B cell (primary cell): ENCODE data around the gene MAPK10. TPM values are rescaled to one million over a fixed set of nuclear protein-coding genes. Genes with fewer than 3 reads are reported as not detected.

Source experiments
- ATAC-seq: fragments of 200-7000 bp; cut with Tn5 transposase; one replicate; pipeline ENCODE4 v1.10.0; 2021; ENCODE audit warnings: low read depth, mild to moderate bottlenecking, moderate number of reproducible peaks, moderate library complexity
- CTCF ChIA-PET: fragments of 350-600 bp; sonication (Branson Sonifier 250); formaldehyde crosslinking; loops from one replicate; lab custom pipeline; 2021; ENCODE audit warnings: antibody characterized with exemption, inconsistent platforms; lab: Charles Lee
- POLR2A ChIA-PET: fragments of 350-600 bp; sonication (Branson Sonifier 250); formaldehyde crosslinking; loops from one replicate; lab custom pipeline; 2021; ENCODE audit warnings: antibody characterized with exemption; lab: Charles Lee
- DNase-seq: peaks from one replicate; pipeline ENCODE4 v3.0.0; 2013
- H2AFZ ChIP-seq: 2 replicates; pipeline ENCODE4 v1.6.1; 2012; ENCODE audit warnings: mild to moderate bottlenecking, low read depth, low read length; ENCODE audit not compliant: insufficient read depth, poor library complexity, severe bottlenecking
- H3K27ac ChIP-seq, 2 donors: 1 replicate in 1 of 2; 2 replicates in 1 of 2; pipeline ENCODE4 v1.5.1; 2012 to 2013; ENCODE audit warnings: low read length in 2 of 2, mild to moderate bottlenecking in 2 of 2, moderate library complexity in 1 of 2
- H3K27me3 ChIP-seq, 4 experiments: fragments of 200-600 bp in 1 of 4; sonication (generic) in 1 of 4; replicated peaks in 1 of 4; 1 replicate in 2 of 4; 2 replicates in 2 of 4; pipeline versions ENCODE4 v1.6.1 to v1.7.0; 2013 to 2016; ENCODE audit warnings: low read length in 3 of 4, mild to moderate bottlenecking in 2 of 4, mixed read lengths in 1 of 4, moderate library complexity in 1 of 4; ENCODE audit not compliant: insufficient read depth in 4 of 4, control insufficient read depth in 3 of 4; ENCODE audit errors: control extremely low read depth in 1 of 4
- H3K36me3 ChIP-seq, 2 experiments: replicated peaks in 1 of 2; 1 replicate in 1 of 2; 2 replicates in 1 of 2; pipeline versions ENCODE4 v1.6.1 to v1.7.1; 2013; ENCODE audit warnings: low read length in 1 of 2; ENCODE audit not compliant: insufficient read depth in 2 of 2, control insufficient read depth in 1 of 2; ENCODE audit errors: control extremely low read depth in 1 of 2, extremely low read depth in 1 of 2
- H3K4me1 ChIP-seq, 2 donors: fragments of 200-600 bp in 1 of 2; sonication (generic) in 1 of 2; 1 replicate in 1 of 2; 2 replicates in 1 of 2; pipeline versions ENCODE4 v1.5.1 to v1.6.1; 2013 to 2017; ENCODE audit warnings: low read length in 2 of 2; ENCODE audit not compliant: control insufficient read depth in 2 of 2, insufficient read depth in 2 of 2
- H3K4me2 ChIP-seq: replicated peaks from 2 replicates; pipeline ENCODE3; 2012; ENCODE audit warnings: mild to moderate bottlenecking, low read depth, low read length; ENCODE audit not compliant: poor library complexity, severe bottlenecking
- H3K4me3 ChIP-seq, 5 experiments: fragments of 200-600 bp in 1 of 5; sonication (generic) in 1 of 5; 1 replicate in 3 of 5; 2 replicates in 2 of 5; pipeline versions ENCODE4 v1.5.1 to v1.7.0; 2011 to 2016; ENCODE audit warnings: low read length in 4 of 5, mild to moderate bottlenecking in 4 of 5, low read depth in 2 of 5, control low read depth in 1 of 5, moderate library complexity in 1 of 5; ENCODE audit not compliant: insufficient read depth in 1 of 5; ENCODE audit errors: control extremely low read depth in 1 of 5, extremely low read depth in 1 of 5
- H3K79me2 ChIP-seq: fragments of 200-600 bp; sonication (generic); one replicate; pipeline ENCODE4 v1.6.0; 2016; ENCODE audit warnings: low read length; ENCODE audit not compliant: control insufficient read depth, insufficient read depth
- H3K9ac ChIP-seq: fragments of 200-600 bp; sonication (generic); 2 replicates; pipeline ENCODE4 v1.6.1; 2017; ENCODE audit warnings: mild to moderate bottlenecking, low read length, moderate library complexity
- H3K9me3 ChIP-seq, 3 donors: one replicate each; pipeline versions ENCODE4 v1.6.1 to v1.7.1; 2013; ENCODE audit warnings: low read length in 2 of 3; ENCODE audit not compliant: control insufficient read depth in 2 of 3, insufficient read depth in 1 of 3; ENCODE audit errors: control extremely low read depth in 1 of 3
- H4K20me1 ChIP-seq: 2 replicates; pipeline ENCODE4 v1.6.0; 2012; ENCODE audit warnings: mild to moderate bottlenecking, low read length; ENCODE audit not compliant: insufficient read depth, control insufficient read depth, poor library complexity, severe bottlenecking
- H3K27ac Mint-ChIP-seq: one replicate; pipeline ENCODE4 v1.8.0; 2021; ENCODE audit warnings: mixed read lengths
- H3K27me3 Mint-ChIP-seq: one replicate; pipeline ENCODE4 v1.8.0; 2021; ENCODE audit warnings: mixed read lengths
- H3K4me1 Mint-ChIP-seq: one replicate; pipeline ENCODE4 v1.8.0; 2021; ENCODE audit warnings: mixed read lengths
- H3K4me3 Mint-ChIP-seq: one replicate; pipeline ENCODE4 v1.8.0; 2021; ENCODE audit warnings: mixed read lengths
- H3K9me3 Mint-ChIP-seq: one replicate; pipeline ENCODE4 v1.8.0; 2022; ENCODE audit warnings: mixed read lengths; ENCODE audit not compliant: insufficient read depth
- EZH2 ChIP-seq: IDR thresholded peaks from 2 replicates; pipeline ENCODE4 v1.6.1; 2012; ENCODE audit warnings: borderline replicate concordance, low read depth, mild to moderate bottlenecking, moderate library complexity, low read length; ENCODE audit not compliant: insufficient read depth, poor library complexity, severe bottlenecking
- WGBS: methylation state at CpG from one replicate; pipeline ENCODE4 v1.1.5; 2013; ENCODE audit warnings: missing lambda C conversion rate; ENCODE audit not compliant: insufficient coverage; 5-methylcytosine and 5-hydroxymethylcytosine counted together
- intact Hi-C: fragments of 100-400 bp; cut with micrococcal nuclease; formaldehyde crosslinking; loops from one replicate; pipeline ENCODE4 v1.10.0; 2022
- polyA plus RNA-seq: library from polyadenylated mRNA; depleted of rRNA; stranded (reverse); fragments of >200 nt; gene quantifications from 2 replicates; pipeline ENCODE4 v1.2.3, GENCODE V29; 2012
- total RNA-seq, 2 donors: library from RNA; stranded (reverse); fragments of 120-200 nt in 1 of 2; gene quantifications; 1 replicate in 1 of 2; 2 replicates in 1 of 2; pipeline versions ENCODE4 v1.2.3 to v1.2.4, GENCODE V29; 2013 to 2022
- TF ChIP-seq, protein P1 (sequence below): fragments of 200-600 bp; IDR thresholded peaks from one replicate; pipeline ENCODE4 v1.8.0; 2022; ENCODE audit warnings: antibody characterized with exemption, mild to moderate bottlenecking

MAPK10 gene
- total and polyA plus RNA-seq, 2 donors (not counting 1 experiment from before 2014, with no cell fraction given): 0.03 to 3.1 TPM

DNA sequence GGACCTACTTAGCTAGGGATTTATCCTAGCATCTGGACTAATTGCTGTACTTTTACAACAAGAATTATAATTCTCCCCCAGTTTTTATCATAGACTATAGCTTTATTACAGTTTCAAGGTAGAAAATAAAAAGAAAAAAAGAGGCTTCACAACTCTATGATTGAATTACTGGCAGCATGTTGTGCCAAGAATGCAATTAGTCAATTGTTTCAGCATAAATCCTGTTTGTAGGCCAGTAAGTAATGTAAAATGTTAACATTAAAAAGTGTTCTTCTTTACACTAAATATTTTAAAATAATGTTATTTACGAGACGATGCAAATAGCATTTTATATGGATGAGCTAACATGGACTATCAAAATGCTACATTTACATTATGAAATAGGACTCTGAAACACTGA lies 228.4 kb downstream of the MAPK10 start:
- Histone ChIP-seq H3K4me3 (no peak overlapping the region), H3K4me2 (no peak overlapping the region), H4K20me1 (no peaks in the 10 kb centered on the region), H3K4me1 (no peaks in the 10 kb centered on the region), H3K79me2 (no peaks in the 10 kb centered on the region), H3K36me3 (no peaks in the 10 kb centered on the region), H3K9ac (no peak overlapping the region), H3K27me3 (no peaks in the 10 kb centered on the region), H2AFZ (no peak overlapping the region), H3K9me3 (peaks cover 0 to 3% (median 0%) of the 10 kb centered on the region in 3 donors), H3K27ac (no peak overlapping the region)
- no CpG with 5 or more reads among the region's 2 CpGs for WGBS
- H3K9me3 Mint-ChIP-seq: peaks cover 2% of the 10 kb centered on the region
- peaks cover 3% of the 10 kb centered on the region for H3K27me3 Mint-ChIP-seq
- no peak overlapping the region for H3K27ac Mint-ChIP-seq
- ChIA-PET CTCF (no interaction called here), POLR2A (no interaction called here)
- DNase-seq (no peak), ATAC-seq (no peak)
- H3K4me1 Mint-ChIP-seq: no peaks in the 10 kb centered on the region
- no peak overlapping the region for H3K4me3 Mint-ChIP-seq
- TF ChIP-seq, protein P1, sequence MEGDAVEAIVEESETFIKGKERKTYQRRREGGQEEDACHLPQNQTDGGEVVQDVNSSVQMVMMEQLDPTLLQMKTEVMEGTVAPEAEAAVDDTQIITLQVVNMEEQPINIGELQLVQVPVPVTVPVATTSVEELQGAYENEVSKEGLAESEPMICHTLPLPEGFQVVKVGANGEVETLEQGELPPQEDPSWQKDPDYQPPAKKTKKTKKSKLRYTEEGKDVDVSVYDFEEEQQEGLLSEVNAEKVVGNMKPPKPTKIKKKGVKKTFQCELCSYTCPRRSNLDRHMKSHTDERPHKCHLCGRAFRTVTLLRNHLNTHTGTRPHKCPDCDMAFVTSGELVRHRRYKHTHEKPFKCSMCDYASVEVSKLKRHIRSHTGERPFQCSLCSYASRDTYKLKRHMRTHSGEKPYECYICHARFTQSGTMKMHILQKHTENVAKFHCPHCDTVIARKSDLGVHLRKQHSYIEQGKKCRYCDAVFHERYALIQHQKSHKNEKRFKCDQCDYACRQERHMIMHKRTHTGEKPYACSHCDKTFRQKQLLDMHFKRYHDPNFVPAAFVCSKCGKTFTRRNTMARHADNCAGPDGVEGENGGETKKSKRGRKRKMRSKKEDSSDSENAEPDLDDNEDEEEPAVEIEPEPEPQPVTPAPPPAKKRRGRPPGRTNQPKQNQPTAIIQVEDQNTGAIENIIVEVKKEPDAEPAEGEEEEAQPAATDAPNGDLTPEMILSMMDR: no peak
- no peak for TF ChIP-seq EZH2
- intact Hi-C loops: no loop called here

- H3K27ac Mint-ChIP-seq: no peak overlapping the region
- Histone ChIP-seq H3K4me3 (no peak overlapping the region), H4K20me1 (no peaks in the 10 kb centered on the region), H3K27me3 (no peaks in the 10 kb centered on the region), H3K79me2 (no peaks in the 10 kb centered on the region), H3K27ac (no peak overlapping the region), H3K4me2 (no peak overlapping the region), H2AFZ (no peak overlapping the region), H3K4me1 (no peaks in the 10 kb centered on the region), H3K36me3 (no peaks in the 10 kb centered on the region), H3K9ac (no peak overlapping the region), H3K9me3 (peaks cover 0 to 3% (median 0%) of the 10 kb centered on the region in 3 donors)
- WGBS: 94% methylated on average over 2 of the region's 2 CpGs
- peaks cover 2% of the 10 kb centered on the region for H3K9me3 Mint-ChIP-seq
- no peak overlapping the region for H3K4me3 Mint-ChIP-seq
- H3K4me1 Mint-ChIP-seq: no peaks in the 10 kb centered on the region
- ChIA-PET POLR2A (no interaction called here), CTCF (no interaction called here)
- TF ChIP-seq, protein P1: no peak
- no peak for TF ChIP-seq EZH2
- peaks cover 3% of the 10 kb centered on the region for H3K27me3 Mint-ChIP-seq
- no peak for DNase-seq
- ATAC-seq: no peak
- intact Hi-C loops: no loop called here
Measured at GRCh38 chr4:86130160-86130933, 229.5 kb downstream of the MAPK10 start.
